Peyer's patch (tissue), 4 donors: ENCODE results near the gene RAB8B. TPM values are rescaled to one million over a fixed set of nuclear protein-coding genes. Genes with fewer than 3 reads are reported as not detected.
A peak's percentile ranks its signal among the peaks of the same experiment; 100 is the strongest.
"Not testable (repeated sequence)": the region's sequence is repeated elsewhere in the genome, so short reads cannot be mapped to it uniquely, and the experiment has no call there.

Experiments used
- DNase-seq, 3 donors: peaks; one replicate each; pipeline ENCODE4 v3.0.0-alpha.2; 2017 to 2019
- H3K27ac ChIP-seq, 4 donors: fragments of 200-600 bp; sonication (generic); one replicate each; pipeline ENCODE4 v1.5.1; 2016 to 2019
- H3K27me3 ChIP-seq, 2 donors: fragments of 200-600 bp; sonication (generic); one replicate each; pipeline ENCODE4 v1.5.1; 2019
- H3K36me3 ChIP-seq, 3 donors: fragments of 200-600 bp; sonication (generic); one replicate each; pipeline ENCODE4 v1.5.1; 2016 to 2019
- H3K4me1 ChIP-seq, 4 donors: fragments of 200-600 bp; sonication (generic); one replicate each; pipeline ENCODE4 v1.5.1; 2016 to 2019
- H3K4me3 ChIP-seq, 4 donors: fragments of 200-600 bp; sonication (generic); 1 replicate in 3 of 4; 2 replicates in 1 of 4; pipeline ENCODE4 v1.5.1; 2016 to 2019; ENCODE audit warnings: mild to moderate bottlenecking in 1 of 4
- H3K9me3 ChIP-seq, 4 donors: fragments of 200-600 bp; sonication (generic); one replicate each; pipeline ENCODE4 v1.5.1; 2016 to 2019; ENCODE audit warnings: mild to moderate bottlenecking in 1 of 4
- POLR2A ChIP-seq, 2 donors: fragments of 450-650 bp; IDR thresholded peaks; one replicate each; pipeline ENCODE4 v1.5.1; 2017; ENCODE audit warnings: antibody characterized with exemption in 2 of 2, mild to moderate bottlenecking in 2 of 2, moderate library complexity in 2 of 2
- total RNA-seq, 4 donors: library from RNA; depleted of rRNA; stranded (reverse); fragments of >200 nt; gene quantifications; one replicate each; pipeline ENCODE4 v1.1.0, GENCODE V29; 2016
- TF ChIP-seq, protein P1 (sequence below), 6 experiments: fragments of 450-650 bp in 4 of 6; fragments of 200-600 bp in 2 of 6; sonication (generic) in 1 of 6; IDR thresholded peaks; one replicate each; pipeline ENCODE4 v1.5.1; 2017 to 2019; ENCODE audit warnings: antibody characterized with exemption in 6 of 6, mild to moderate bottlenecking in 3 of 6, moderate library complexity in 1 of 6

The RAB8B gene
- total RNA-seq, 4 donors from 2014 or later, result 11.7 to 35.5 (median 25.3) TPM

DNA sequence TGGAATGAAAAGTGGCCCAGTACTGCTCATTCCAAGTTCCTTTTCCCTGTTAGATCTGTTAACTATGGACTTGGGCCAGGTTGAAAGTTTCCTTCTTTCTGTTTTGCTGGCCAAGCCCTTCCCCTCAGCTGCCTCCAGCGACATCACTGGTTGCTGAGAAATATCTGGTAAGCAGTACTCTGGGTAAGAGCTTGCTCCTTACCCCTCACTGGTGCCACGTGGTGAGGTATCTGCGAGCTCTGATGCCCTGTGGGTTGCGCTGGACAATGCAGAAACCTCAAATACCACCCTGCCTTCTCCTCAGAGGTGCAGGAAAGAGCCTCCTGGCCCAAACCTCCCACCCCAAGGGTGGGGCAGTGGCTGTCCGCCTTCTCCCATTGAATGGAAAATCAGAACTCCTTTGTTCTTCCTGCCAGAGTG lies 45.1 kb downstream of the RAB8B start:
- Histone ChIP-seq H3K27me3 (no peaks in the 10 kb centered on the region), H3K9me3 (no peaks in the 10 kb centered on the region), H3K36me3 (no peaks in the 10 kb centered on the region), H3K4me3 (no peak overlapping the region), H3K27ac (peak overlapping the region; percentile 35 to 55 (median 52)), H3K4me1 (peaks cover 0 to 23% (median 9%) of the 10 kb centered on the region in 4 donors)
- TF ChIP-seq, protein P1, sequence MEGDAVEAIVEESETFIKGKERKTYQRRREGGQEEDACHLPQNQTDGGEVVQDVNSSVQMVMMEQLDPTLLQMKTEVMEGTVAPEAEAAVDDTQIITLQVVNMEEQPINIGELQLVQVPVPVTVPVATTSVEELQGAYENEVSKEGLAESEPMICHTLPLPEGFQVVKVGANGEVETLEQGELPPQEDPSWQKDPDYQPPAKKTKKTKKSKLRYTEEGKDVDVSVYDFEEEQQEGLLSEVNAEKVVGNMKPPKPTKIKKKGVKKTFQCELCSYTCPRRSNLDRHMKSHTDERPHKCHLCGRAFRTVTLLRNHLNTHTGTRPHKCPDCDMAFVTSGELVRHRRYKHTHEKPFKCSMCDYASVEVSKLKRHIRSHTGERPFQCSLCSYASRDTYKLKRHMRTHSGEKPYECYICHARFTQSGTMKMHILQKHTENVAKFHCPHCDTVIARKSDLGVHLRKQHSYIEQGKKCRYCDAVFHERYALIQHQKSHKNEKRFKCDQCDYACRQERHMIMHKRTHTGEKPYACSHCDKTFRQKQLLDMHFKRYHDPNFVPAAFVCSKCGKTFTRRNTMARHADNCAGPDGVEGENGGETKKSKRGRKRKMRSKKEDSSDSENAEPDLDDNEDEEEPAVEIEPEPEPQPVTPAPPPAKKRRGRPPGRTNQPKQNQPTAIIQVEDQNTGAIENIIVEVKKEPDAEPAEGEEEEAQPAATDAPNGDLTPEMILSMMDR (IDR thresholded peaks at IDR 0.05), result no peak
- no peak for TF ChIP-seq POLR2A (IDR thresholded peaks at IDR 0.05)
- DNase-seq, result peak in 2 of 3 donors; percentile 51 to 66

DNA sequence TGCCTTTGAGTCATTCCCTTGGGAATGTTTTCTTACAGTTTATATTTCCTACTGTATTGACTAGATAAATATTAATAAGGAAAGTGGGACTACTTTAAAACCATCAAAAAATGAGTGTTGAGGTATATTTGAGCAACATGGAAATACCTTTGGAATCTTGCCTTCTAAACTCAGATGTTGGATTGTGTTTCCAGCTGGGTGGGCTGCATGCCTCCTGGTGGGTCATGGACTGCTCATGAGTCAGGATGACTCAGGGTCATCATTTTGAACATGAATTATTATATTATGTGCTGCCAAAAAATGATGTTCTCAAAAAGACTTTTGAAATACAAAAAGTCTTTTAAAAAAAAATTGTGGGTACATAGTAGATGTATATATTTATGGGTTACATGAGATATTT lies 46.9 kb downstream of the RAB8B start:
- Histone ChIP-seq H3K27me3 (no peaks in the 10 kb centered on the region), H3K4me3 (no peak overlapping the region), H3K36me3 (no peaks in the 10 kb centered on the region), H3K27ac (no peak overlapping the region), H3K4me1 (peaks cover 0 to 29% (median 9%) of the 10 kb centered on the region in 4 donors), H3K9me3 (no peaks in the 10 kb centered on the region)
- no peak for TF ChIP-seq POLR2A (IDR thresholded peaks at IDR 0.05)
- TF ChIP-seq, protein P1 (IDR thresholded peaks at IDR 0.05), result no peak
- DNase-seq, result no peak

DNA sequence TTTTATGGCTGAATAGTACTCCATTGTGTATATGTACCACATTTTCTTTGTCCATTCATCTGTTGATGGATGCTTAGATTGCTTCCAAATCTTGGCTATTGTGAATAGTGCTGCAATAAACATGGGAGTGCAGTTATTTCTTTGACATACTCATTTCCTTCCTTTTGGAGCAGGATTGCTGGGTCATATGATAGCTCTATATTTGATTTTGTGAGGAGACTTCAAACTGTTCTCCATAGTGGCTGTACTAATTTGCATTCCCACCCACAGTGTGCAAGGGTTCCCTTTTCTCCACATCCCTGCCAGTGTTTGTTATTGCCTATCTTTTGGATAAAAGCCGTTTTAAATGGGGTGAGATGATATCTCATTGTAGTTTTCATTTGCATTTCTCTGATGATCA lies 47.7 kb downstream of the RAB8B start:
- not testable (repeated sequence) for H3K9me3 ChIP-seq, H3K27ac ChIP-seq, DNase-seq, H3K36me3 ChIP-seq, H3K4me3 ChIP-seq, H3K27me3 ChIP-seq
- H3K4me1 ChIP-seq, result peaks cover 0 to 29% (median 9%) of the 10 kb centered on the region in 4 donors

DNA sequence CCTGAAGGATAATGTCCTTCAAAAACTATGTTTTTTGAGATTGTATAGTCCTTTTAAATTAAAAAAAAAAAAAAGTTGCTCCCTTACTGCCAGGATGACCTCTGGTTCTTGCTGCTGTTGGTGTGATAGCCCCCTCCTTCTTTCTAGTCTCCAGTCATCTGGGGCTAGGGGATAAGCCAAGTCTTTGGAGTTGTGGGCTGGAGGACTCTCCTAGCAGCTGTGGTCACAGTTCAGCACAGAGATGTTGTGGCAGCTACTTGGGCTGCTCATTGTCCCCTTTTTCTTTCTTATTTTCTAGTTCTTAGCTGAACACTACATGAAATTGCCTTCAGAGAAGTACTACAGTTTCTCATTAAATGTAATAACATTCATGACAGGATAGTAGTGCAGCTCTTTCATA lies 48.8 kb downstream of the RAB8B start:
- Histone ChIP-seq H3K4me3 (no peak overlapping the region), H3K27ac (no peak overlapping the region), H3K4me1 (peaks cover 0 to 24% (median 8%) of the 10 kb centered on the region in 4 donors), H3K9me3 (no peaks in the 10 kb centered on the region), H3K36me3 (no peaks in the 10 kb centered on the region), H3K27me3 (no peaks in the 10 kb centered on the region)
- DNase-seq, result no peak
- TF ChIP-seq POLR2A (IDR thresholded peaks at IDR 0.05), result no peak
- TF ChIP-seq, protein P1 (IDR thresholded peaks at IDR 0.05), result no peak

DNA sequence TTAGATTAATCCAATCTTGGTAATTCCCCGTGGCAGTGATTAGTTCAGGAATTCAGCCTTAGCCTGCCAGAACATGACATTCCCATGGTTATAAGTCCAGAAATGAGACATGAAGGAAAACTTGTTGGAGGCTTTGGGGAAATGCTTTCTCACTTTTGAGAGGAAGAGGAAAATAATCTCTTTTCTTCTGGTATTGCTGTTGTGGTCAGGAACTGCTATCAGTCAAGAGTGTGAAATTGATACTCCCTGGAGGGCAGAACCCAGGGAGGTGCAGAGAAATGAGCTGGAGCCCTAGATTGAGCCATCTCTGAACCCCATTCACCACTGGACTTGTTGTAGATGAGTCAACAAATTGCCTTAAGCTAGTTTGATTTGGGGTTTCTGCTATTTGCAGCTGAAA lies 49.4 kb downstream of the RAB8B start:
- H3K36me3 ChIP-seq, result no peaks in the 10 kb centered on the region
- no peak for DNase-seq
- no peaks in the 10 kb centered on the region for H3K9me3 ChIP-seq
- TF ChIP-seq POLR2A (IDR thresholded peaks at IDR 0.05), result no peak
- TF ChIP-seq, protein P1 (IDR thresholded peaks at IDR 0.05), result no peak
- H3K27me3 ChIP-seq, result no peaks in the 10 kb centered on the region
- no peak overlapping the region for H3K4me3 ChIP-seq
- no peak overlapping the region for H3K27ac ChIP-seq
- H3K4me1 ChIP-seq, result peaks cover 0 to 21% (median 5%) of the 10 kb centered on the region in 4 donors

DNA sequence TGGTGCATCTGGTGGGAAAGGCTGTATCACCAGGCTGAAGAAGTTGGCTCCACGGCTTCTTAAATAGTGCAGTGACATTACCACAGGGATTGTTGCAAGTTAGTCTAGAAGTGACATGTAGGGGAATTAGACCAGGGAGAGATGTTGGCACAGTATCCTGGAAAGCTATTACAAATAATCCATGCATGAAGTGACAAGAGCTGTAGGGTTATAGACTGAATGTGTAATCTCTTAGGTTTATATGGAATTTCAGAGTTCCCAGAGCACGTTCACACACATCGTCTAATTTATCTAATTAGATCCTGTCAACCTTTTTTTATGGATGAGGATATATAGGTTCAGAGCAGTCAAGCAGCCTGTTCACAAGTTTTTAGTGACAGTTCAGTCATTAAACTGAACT lies 50.7 kb downstream of the RAB8B start:
- TF ChIP-seq, protein P1 (IDR thresholded peaks at IDR 0.05), result no peak
- no peak for TF ChIP-seq POLR2A (IDR thresholded peaks at IDR 0.05)
- no peak overlapping the region for H3K27ac ChIP-seq
- no peak overlapping the region for H3K4me3 ChIP-seq
- H3K9me3 ChIP-seq, result no peaks in the 10 kb centered on the region
- H3K36me3 ChIP-seq, result no peaks in the 10 kb centered on the region
- no peaks in the 10 kb centered on the region for H3K27me3 ChIP-seq
- H3K4me1 ChIP-seq, result peaks cover 0 to 18% (median 0%) of the 10 kb centered on the region in 4 donors
- no peak for DNase-seq
